GM11168 (cell line): ENCODE results near the gene BICRAL.
"Not testable (repeated sequence)": the region's sequence is repeated elsewhere in the genome, so short reads cannot be mapped to it uniquely, and the experiment has no call there.

Experiments used
- in situ Hi-C: fragments of 300-500 bp; cut with MboI; formaldehyde crosslinking; loops from one replicate; pipeline ENCODE4 v1.12.0; 2022; ENCODE audit warnings: low sequenced_read_pairs; ENCODE audit not compliant: unreplicated experiment

The BICRAL gene

GRCh38 chr6:42888201-42888600, 106.3 kb downstream of the BICRAL start:
- in situ Hi-C loops, result not testable (repeated sequence)

GRCh38 chr6:42889815-42890214, 108.0 kb downstream of the BICRAL start:
- in situ Hi-C loops, result no loop called here

GRCh38 chr6:42890311-42891198, 108.7 kb downstream of the BICRAL start:
- in situ Hi-C loops, result no loop called here

- in situ Hi-C loops, result no loop called here
Observed at GRCh38 chr6:42891199-42891722, 109.4 kb downstream of the BICRAL start.

- in situ Hi-C loops, result not testable (repeated sequence)
Observed at GRCh38 chr6:42894041-42894828, 112.4 kb downstream of the BICRAL start.

GRCh38 chr6:42896178-42896719, 114.4 kb downstream of the BICRAL start:
- in situ Hi-C loops, result no loop called here

GRCh38 chr6:42898891-42899361, 117.1 kb downstream of the BICRAL start:
- in situ Hi-C loops, result no loop called here

- in situ Hi-C loops, result no loop called here
Observed at GRCh38 chr6:42899871-42900270, 118.0 kb downstream of the BICRAL start.

- in situ Hi-C loops, result no loop called here
Observed at GRCh38 chr6:42901538-42901957, 119.7 kb downstream of the BICRAL start.

- in situ Hi-C loops, result not testable (repeated sequence)
Observed at GRCh38 chr6:42902429-42903263, 120.8 kb downstream of the BICRAL start.

GRCh38 chr6:42904467-42904866, 122.6 kb downstream of the BICRAL start:
- in situ Hi-C loops, result no loop called here

GRCh38 chr6:42907336-42907735, 125.5 kb downstream of the BICRAL start:
- in situ Hi-C loops, result loop anchor here (5.0 kb wide), 1 partner anchor 235 kb away; no protein-coding TSS in a partner anchor

- in situ Hi-C loops, result loop anchor here (5.0 kb wide), 1 partner anchor 232 kb away; no protein-coding TSS in a partner anchor
Observed at GRCh38 chr6:42909835-42910234, 128.0 kb downstream of the BICRAL start.

GRCh38 chr6:42911171-42912021, 129.5 kb downstream of the BICRAL start:
- in situ Hi-C loops, result no loop called here

GRCh38 chr6:42914546-42914945, 132.7 kb downstream of the BICRAL start:
- in situ Hi-C loops, result no loop called here

- in situ Hi-C loops, result no loop called here
Observed at GRCh38 chr6:42915732-42916131, 133.9 kb downstream of the BICRAL start, which contains the start of gene PTCRA. PTCRA (plus strand) TSS chr6:42916053; CDS start chr6:42916070, 17 bp downstream.

- in situ Hi-C loops, result no loop called here
Observed at GRCh38 chr6:42916288-42916687, 134.4 kb downstream of the BICRAL start.
